K562 (cell line): Measurements from ENCODE around the gene CFAP92. TPM values are rescaled to one million over a fixed set of nuclear protein-coding genes. Genes with fewer than 3 reads are reported as not detected.
A peak's percentile ranks its signal among the peaks of the same experiment; 100 is the strongest.

ENCODE experiments used
- CBX1 ChIP-seq: sonication (generic); IDR thresholded peaks from 2 replicates; pipeline ENCODE4 v1.6.1; 2016; ENCODE audit warnings: antibody characterized with exemption, low read depth, mild to moderate bottlenecking
- CCNT2 ChIP-seq: IDR thresholded peaks from 2 replicates; pipeline ENCODE4 v1.6.1; 2011; ENCODE audit warnings: borderline replicate concordance, low read depth, mild to moderate bottlenecking, moderate library complexity, mixed read lengths, low read length; ENCODE audit not compliant: insufficient read length; ENCODE audit errors: extremely low read depth
- CHAMP1 ChIP-seq: fragments of 450-650 bp; IDR thresholded peaks from 2 replicates; pipeline ENCODE4 v1.6.1; 2016; ENCODE audit warnings: mild to moderate bottlenecking
- CREM ChIP-seq: IDR thresholded peaks from 2 replicates; pipeline ENCODE4 v1.6.1; 2014; ENCODE audit warnings: antibody characterized with exemption, low read depth
- DMBX1 ChIP-seq: fragments of 250-450 bp; sonication (Bioruptor Pico); IDR thresholded peaks from 2 replicates; pipeline ENCODE4 v1.8.0; 2022; ENCODE audit warnings: inconsistent platforms, mild to moderate bottlenecking, moderate library complexity, borderline replicate concordance
- FOSL1 ChIP-seq: fragments of 200-800 bp; sonication (Bioruptor generic); conservative IDR thresholded peaks from 2 replicates; pipeline ENCODE4 v1.6.1; 2016; ENCODE audit warnings: missing genetic modification characterization, missing compliant biosample characterization
- HOMEZ ChIP-seq: fragments of 250-450 bp; sonication (Bioruptor Pico); IDR thresholded peaks from 2 replicates; pipeline ENCODE4 v1.4.0; 2020; ENCODE audit warnings: mild to moderate bottlenecking, moderate library complexity
- MTA1 ChIP-seq: fragments of 450-650 bp; IDR thresholded peaks from 2 replicates; pipeline ENCODE4 v1.6.1; 2017; ENCODE audit warnings: borderline replicate concordance
- NONO ChIP-seq, 2 experiments: fragments of 200-400 bp in 1 of 2; fragments of 450-650 bp in 1 of 2; formaldehyde crosslinking in 1 of 2; IDR thresholded peaks; 2 replicates each; pipeline ENCODE4 v1.6.1; 2017; ENCODE audit warnings: low read depth in 2 of 2, mild to moderate bottlenecking in 2 of 2, moderate library complexity in 2 of 2, low read length in 1 of 2
- PCBP1 ChIP-seq: fragments of 200-400 bp; formaldehyde crosslinking; IDR thresholded peaks from 2 replicates; pipeline ENCODE4 v1.6.1; 2018; ENCODE audit warnings: mild to moderate bottlenecking, low read depth, low read length; ENCODE audit not compliant: poor library complexity, severe bottlenecking
- PCBP2 ChIP-seq: fragments of 200-400 bp; formaldehyde crosslinking; IDR thresholded peaks from 2 replicates; pipeline ENCODE4 v1.6.1; 2018; ENCODE audit warnings: low read length, low read depth, mild to moderate bottlenecking, moderate library complexity; ENCODE audit not compliant: poor library complexity, severe bottlenecking
- PHB2 ChIP-seq: fragments of 450-650 bp; IDR thresholded peaks from 2 replicates; pipeline ENCODE4 v1.6.1; 2017; ENCODE audit warnings: low read depth
- POLR2A ChIP-seq: fragments of 450-650 bp; conservative IDR thresholded peaks from 2 replicates; pipeline ENCODE4 v1.6.1; 2016
- PYGO2 ChIP-seq: fragments of 450-650 bp; IDR thresholded peaks from 2 replicates; pipeline ENCODE4 v1.6.1; 2016; ENCODE audit warnings: mild to moderate bottlenecking, missing genetic modification characterization, moderate library complexity, missing compliant biosample characterization
- RUNX1 ChIP-seq: sonication (generic); IDR thresholded peaks from 2 replicates; pipeline ENCODE4 v1.6.1; 2016; ENCODE audit warnings: antibody characterized with exemption, low read depth
- SIRT6 ChIP-seq: IDR thresholded peaks from one replicate; pipeline ENCODE4 v1.6.1; 2012; ENCODE audit warnings: low read depth, mild to moderate bottlenecking, control low read depth, inconsistent platforms, low read length, moderate library complexity
- TAL1 ChIP-seq: fragments of 450-650 bp; IDR thresholded peaks from 2 replicates; pipeline ENCODE4 v1.6.1; 2016; ENCODE audit warnings: mild to moderate bottlenecking
- ZBTB17 ChIP-seq: fragments of 450-650 bp; formaldehyde crosslinking; IDR thresholded peaks from 2 replicates; pipeline ENCODE4 v1.4.0; 2020; ENCODE audit warnings: mild to moderate bottlenecking
- ZFP30 ChIP-seq: fragments of 250-450 bp; sonication (Bioruptor Pico); IDR thresholded peaks from 2 replicates; pipeline ENCODE4 v1.8.0; 2022; ENCODE audit warnings: moderate library complexity, mild to moderate bottlenecking, inconsistent platforms, borderline replicate concordance
- ZNF830 ChIP-seq: fragments of 250-450 bp; sonication (Bioruptor Pico); IDR thresholded peaks from 2 replicates; pipeline ENCODE4 v1.5.0; 2021; ENCODE audit warnings: mild to moderate bottlenecking
- polyA plus RNA-seq, 8 experiments: library from polyadenylated mRNA; depleted of rRNA in 4 of 8; stranded (reverse) in 5 of 8; unstranded in 3 of 8; fragments of >200 nt; fragmentation: Nextera tagmentation in 2 of 8; fragmentation: Illumina TruSeq in 1 of 8; extraction: Ambion mirVana in 2 of 8; extraction: Trizol in 1 of 8; gene quantifications; 2 replicates each; pipeline versions ENCODE4 v1.2.1 to v1.2.3, GENCODE V29; 2011 to 2014; ENCODE audit warnings: inconsistent platforms in 1 of 8, missing spikeins in 1 of 8
- total RNA-seq, 7 experiments: library from RNA; depleted of rRNA in 6 of 7; stranded (reverse); fragments of >200 nt in 6 of 7; fragmentation: Illumina TruSeq in 2 of 7; extraction: Trizol in 2 of 7; gene quantifications; 2 replicates each; pipeline versions ENCODE4 v1.2.1 to v1.2.3, GENCODE V29; 2011 to 2021; ENCODE audit warnings: low replicate concordance in 1 of 7

The CFAP92 gene
- total and polyA plus RNA-seq, 9 of the 15 experiments (the other 6 are each of a cell fraction or from before 2014, with no cell fraction given), result 0.06 to 0.62 (median 0.36) TPM

DNA sequence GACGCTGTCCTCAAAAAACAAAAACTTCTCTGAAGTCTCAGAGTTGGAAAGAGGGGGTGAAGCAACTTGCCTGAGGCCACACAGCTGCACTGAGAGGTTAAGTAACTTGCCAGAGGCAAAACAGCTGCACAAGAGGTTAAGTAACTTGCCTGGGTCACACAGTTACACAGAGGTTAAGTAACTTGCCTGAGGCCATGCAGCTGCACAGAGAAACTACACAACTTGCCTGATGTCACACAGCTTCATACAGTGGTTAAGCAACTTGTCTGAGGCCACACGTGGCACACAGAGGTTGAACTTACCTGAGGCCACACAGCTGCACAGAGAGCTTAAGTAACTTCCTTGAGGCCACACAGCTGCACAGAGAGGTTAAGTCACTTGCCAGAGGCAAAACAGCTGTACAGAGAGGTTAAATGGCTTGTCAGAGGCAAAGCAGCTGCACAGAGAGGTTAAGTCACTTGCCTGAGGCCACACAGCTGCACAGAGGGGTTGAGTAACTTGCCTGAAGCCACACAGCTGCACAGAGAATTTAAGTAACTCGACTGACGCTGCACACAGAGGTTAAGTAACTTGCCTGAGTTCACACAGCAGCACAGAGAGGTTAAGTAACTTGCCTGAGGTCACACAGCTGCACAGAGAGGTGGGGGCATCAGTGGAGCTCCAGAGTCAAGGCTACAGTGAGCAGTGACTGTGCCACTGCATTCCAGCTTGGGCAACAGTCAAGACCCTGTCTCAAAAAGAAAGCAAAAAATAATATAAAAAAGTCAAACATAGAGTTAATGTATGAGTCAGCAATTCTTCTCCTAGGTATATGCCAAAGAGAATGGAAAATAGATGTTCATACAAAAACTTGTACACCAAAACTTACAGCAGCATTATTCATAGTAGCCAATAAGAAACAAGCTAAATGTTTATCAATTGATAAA lies 126.4 kb downstream of the CFAP92 start (continued):
- TF ChIP-seq TAL1 (no peak), FOSL1 (tag) (no peak), CREM (no peak), NONO (IDR thresholded peaks at IDR 0.05; ENCODE audit: low read depth in 2 of 2, low read length in 1 of 2) (no peak), PCBP1 (no peak), POLR2A (no peak), ZNF830 (CRISPR knock-in tag) (no peak), DMBX1 (CRISPR knock-in tag) (no peak), CCNT2 (no peak), PHB2 (no peak), CBX1 (peak; percentile 94), PCBP2 (no peak), RUNX1 (no peak), SIRT6 (no peak), ZBTB17 (CRISPR knock-in tag) (no peak), CHAMP1 (no peak), ZFP30 (CRISPR knock-in tag) (no peak), PYGO2 (tag) (no peak), MTA1 (no peak), HOMEZ (no peak)
